B cell (primary cell): ENCODE results near the gene GLRA1. TPM values are rescaled to one million over a fixed set of nuclear protein-coding genes. Genes with fewer than 3 reads are reported as not detected.

Experiments used
- ATAC-seq: fragments of 200-7000 bp; cut with Tn5 transposase; one replicate; pipeline ENCODE4 v1.10.0; 2021; ENCODE audit warnings: low read depth, mild to moderate bottlenecking, moderate number of reproducible peaks, moderate library complexity
- CTCF ChIA-PET: fragments of 350-600 bp; sonication (Branson Sonifier 250); formaldehyde crosslinking; loops from one replicate; lab custom pipeline; 2021; ENCODE audit warnings: antibody characterized with exemption, inconsistent platforms; lab: Charles Lee
- POLR2A ChIA-PET: fragments of 350-600 bp; sonication (Branson Sonifier 250); formaldehyde crosslinking; loops from one replicate; lab custom pipeline; 2021; ENCODE audit warnings: antibody characterized with exemption; lab: Charles Lee
- DNase-seq: peaks from one replicate; pipeline ENCODE4 v3.0.0; 2013
- H2AFZ ChIP-seq: 2 replicates; pipeline ENCODE4 v1.6.1; 2012; ENCODE audit warnings: mild to moderate bottlenecking, low read depth, low read length; ENCODE audit not compliant: insufficient read depth, poor library complexity, severe bottlenecking
- H3K27ac ChIP-seq, 2 donors: 1 replicate in 1 of 2; 2 replicates in 1 of 2; pipeline ENCODE4 v1.5.1; 2012 to 2013; ENCODE audit warnings: low read length in 2 of 2, mild to moderate bottlenecking in 2 of 2, moderate library complexity in 1 of 2
- H3K27me3 ChIP-seq, 4 experiments: fragments of 200-600 bp in 1 of 4; sonication (generic) in 1 of 4; replicated peaks in 1 of 4; 1 replicate in 2 of 4; 2 replicates in 2 of 4; pipeline versions ENCODE4 v1.6.1 to v1.7.0; 2013 to 2016; ENCODE audit warnings: low read length in 3 of 4, mild to moderate bottlenecking in 2 of 4, mixed read lengths in 1 of 4, moderate library complexity in 1 of 4; ENCODE audit not compliant: insufficient read depth in 4 of 4, control insufficient read depth in 3 of 4; ENCODE audit errors: control extremely low read depth in 1 of 4
- H3K36me3 ChIP-seq, 2 experiments: replicated peaks in 1 of 2; 1 replicate in 1 of 2; 2 replicates in 1 of 2; pipeline versions ENCODE4 v1.6.1 to v1.7.1; 2013; ENCODE audit warnings: low read length in 1 of 2; ENCODE audit not compliant: insufficient read depth in 2 of 2, control insufficient read depth in 1 of 2; ENCODE audit errors: control extremely low read depth in 1 of 2, extremely low read depth in 1 of 2
- H3K4me1 ChIP-seq, 2 donors: fragments of 200-600 bp in 1 of 2; sonication (generic) in 1 of 2; 1 replicate in 1 of 2; 2 replicates in 1 of 2; pipeline versions ENCODE4 v1.5.1 to v1.6.1; 2013 to 2017; ENCODE audit warnings: low read length in 2 of 2; ENCODE audit not compliant: control insufficient read depth in 2 of 2, insufficient read depth in 2 of 2
- H3K4me2 ChIP-seq: replicated peaks from 2 replicates; pipeline ENCODE3; 2012; ENCODE audit warnings: mild to moderate bottlenecking, low read depth, low read length; ENCODE audit not compliant: poor library complexity, severe bottlenecking
- H3K4me3 ChIP-seq, 5 experiments: fragments of 200-600 bp in 1 of 5; sonication (generic) in 1 of 5; 1 replicate in 3 of 5; 2 replicates in 2 of 5; pipeline versions ENCODE4 v1.5.1 to v1.7.0; 2011 to 2016; ENCODE audit warnings: low read length in 4 of 5, mild to moderate bottlenecking in 4 of 5, low read depth in 2 of 5, control low read depth in 1 of 5, moderate library complexity in 1 of 5; ENCODE audit not compliant: insufficient read depth in 1 of 5; ENCODE audit errors: control extremely low read depth in 1 of 5, extremely low read depth in 1 of 5
- H3K79me2 ChIP-seq: fragments of 200-600 bp; sonication (generic); one replicate; pipeline ENCODE4 v1.6.0; 2016; ENCODE audit warnings: low read length; ENCODE audit not compliant: control insufficient read depth, insufficient read depth
- H3K9ac ChIP-seq: fragments of 200-600 bp; sonication (generic); 2 replicates; pipeline ENCODE4 v1.6.1; 2017; ENCODE audit warnings: mild to moderate bottlenecking, low read length, moderate library complexity
- H3K9me3 ChIP-seq, 3 donors: one replicate each; pipeline versions ENCODE4 v1.6.1 to v1.7.1; 2013; ENCODE audit warnings: low read length in 2 of 3; ENCODE audit not compliant: control insufficient read depth in 2 of 3, insufficient read depth in 1 of 3; ENCODE audit errors: control extremely low read depth in 1 of 3
- H4K20me1 ChIP-seq: 2 replicates; pipeline ENCODE4 v1.6.0; 2012; ENCODE audit warnings: mild to moderate bottlenecking, low read length; ENCODE audit not compliant: insufficient read depth, control insufficient read depth, poor library complexity, severe bottlenecking
- H3K27ac Mint-ChIP-seq: one replicate; pipeline ENCODE4 v1.8.0; 2021; ENCODE audit warnings: mixed read lengths
- H3K27me3 Mint-ChIP-seq: one replicate; pipeline ENCODE4 v1.8.0; 2021; ENCODE audit warnings: mixed read lengths
- H3K4me1 Mint-ChIP-seq: one replicate; pipeline ENCODE4 v1.8.0; 2021; ENCODE audit warnings: mixed read lengths
- H3K4me3 Mint-ChIP-seq: one replicate; pipeline ENCODE4 v1.8.0; 2021; ENCODE audit warnings: mixed read lengths
- H3K9me3 Mint-ChIP-seq: one replicate; pipeline ENCODE4 v1.8.0; 2022; ENCODE audit warnings: mixed read lengths; ENCODE audit not compliant: insufficient read depth
- EZH2 ChIP-seq: IDR thresholded peaks from 2 replicates; pipeline ENCODE4 v1.6.1; 2012; ENCODE audit warnings: borderline replicate concordance, low read depth, mild to moderate bottlenecking, moderate library complexity, low read length; ENCODE audit not compliant: insufficient read depth, poor library complexity, severe bottlenecking
- whole genome bisulfite sequencing: methylation state at CpG from one replicate; pipeline ENCODE4 v1.1.5; 2013; ENCODE audit warnings: missing lambda C conversion rate; ENCODE audit not compliant: insufficient coverage; 5-methylcytosine and 5-hydroxymethylcytosine counted together
- intact Hi-C: fragments of 100-400 bp; cut with micrococcal nuclease; formaldehyde crosslinking; loops from one replicate; pipeline ENCODE4 v1.10.0; 2022
- polyA plus RNA-seq: library from polyadenylated mRNA; depleted of rRNA; stranded (reverse); fragments of >200 nt; gene quantifications from 2 replicates; pipeline ENCODE4 v1.2.3, GENCODE V29; 2012
- total RNA-seq, 2 donors: library from RNA; stranded (reverse); fragments of 120-200 nt in 1 of 2; gene quantifications; 1 replicate in 1 of 2; 2 replicates in 1 of 2; pipeline versions ENCODE4 v1.2.3 to v1.2.4, GENCODE V29; 2013 to 2022
- TF ChIP-seq, protein P1 (sequence below): fragments of 200-600 bp; IDR thresholded peaks from one replicate; pipeline ENCODE4 v1.8.0; 2022; ENCODE audit warnings: antibody characterized with exemption, mild to moderate bottlenecking

GLRA1 gene
- total and polyA plus RNA-seq, 2 donors (not counting 1 experiment from before 2014, with no cell fraction given): not detected

DNA sequence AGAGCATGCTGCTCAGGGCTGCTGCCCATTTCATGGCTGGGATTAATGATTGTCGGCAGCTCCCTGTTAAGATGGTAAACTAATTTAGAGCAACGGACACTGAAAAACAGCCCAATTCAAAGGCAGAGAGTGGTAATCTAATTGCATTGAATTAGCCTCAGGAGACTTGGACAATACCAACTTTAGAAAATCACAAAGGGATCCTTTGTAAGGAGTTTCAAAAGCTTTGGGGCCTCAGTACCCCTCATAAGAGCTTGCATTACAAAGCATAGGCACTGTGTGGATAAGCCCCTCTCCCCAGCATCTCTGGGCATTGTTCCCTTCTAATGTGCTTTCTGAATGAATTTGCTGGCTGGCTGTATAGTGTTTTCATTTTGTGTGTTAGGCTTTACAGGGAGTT, 6.7 kb downstream of the GLRA1 start:
- Histone ChIP-seq H3K27ac (no peak overlapping the region), H3K4me3 (no peak overlapping the region), H3K9ac (no peak overlapping the region), H3K4me2 (no peak overlapping the region), H3K79me2 (no peaks in the 10 kb centered on the region), H3K9me3 (no peaks in the 10 kb centered on the region), H3K4me1 (no peaks in the 10 kb centered on the region), H3K36me3 (no peaks in the 10 kb centered on the region), H2AFZ (no peak overlapping the region), H3K27me3 (peaks cover 0 to 7% (median 2%) of the 10 kb centered on the region in 4 experiments), H4K20me1 (no peaks in the 10 kb centered on the region)
- ChIA-PET POLR2A (no interaction called here), CTCF (no interaction called here)
- intact Hi-C loops: no loop called here
- TF ChIP-seq EZH2: no peak
- TF ChIP-seq, protein P1, sequence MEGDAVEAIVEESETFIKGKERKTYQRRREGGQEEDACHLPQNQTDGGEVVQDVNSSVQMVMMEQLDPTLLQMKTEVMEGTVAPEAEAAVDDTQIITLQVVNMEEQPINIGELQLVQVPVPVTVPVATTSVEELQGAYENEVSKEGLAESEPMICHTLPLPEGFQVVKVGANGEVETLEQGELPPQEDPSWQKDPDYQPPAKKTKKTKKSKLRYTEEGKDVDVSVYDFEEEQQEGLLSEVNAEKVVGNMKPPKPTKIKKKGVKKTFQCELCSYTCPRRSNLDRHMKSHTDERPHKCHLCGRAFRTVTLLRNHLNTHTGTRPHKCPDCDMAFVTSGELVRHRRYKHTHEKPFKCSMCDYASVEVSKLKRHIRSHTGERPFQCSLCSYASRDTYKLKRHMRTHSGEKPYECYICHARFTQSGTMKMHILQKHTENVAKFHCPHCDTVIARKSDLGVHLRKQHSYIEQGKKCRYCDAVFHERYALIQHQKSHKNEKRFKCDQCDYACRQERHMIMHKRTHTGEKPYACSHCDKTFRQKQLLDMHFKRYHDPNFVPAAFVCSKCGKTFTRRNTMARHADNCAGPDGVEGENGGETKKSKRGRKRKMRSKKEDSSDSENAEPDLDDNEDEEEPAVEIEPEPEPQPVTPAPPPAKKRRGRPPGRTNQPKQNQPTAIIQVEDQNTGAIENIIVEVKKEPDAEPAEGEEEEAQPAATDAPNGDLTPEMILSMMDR: no peak
- no peak overlapping the region for H3K4me3 Mint-ChIP-seq
- H3K27me3 Mint-ChIP-seq: peaks cover 12% of the 10 kb centered on the region
- no peak overlapping the region for H3K27ac Mint-ChIP-seq
- no peaks in the 10 kb centered on the region for H3K4me1 Mint-ChIP-seq
- DNase-seq (no peak), ATAC-seq (no peak)
- H3K9me3 Mint-ChIP-seq: no peaks in the 10 kb centered on the region
- WGBS: 75% methylated on average over 2 of the region's 2 CpGs

DNA sequence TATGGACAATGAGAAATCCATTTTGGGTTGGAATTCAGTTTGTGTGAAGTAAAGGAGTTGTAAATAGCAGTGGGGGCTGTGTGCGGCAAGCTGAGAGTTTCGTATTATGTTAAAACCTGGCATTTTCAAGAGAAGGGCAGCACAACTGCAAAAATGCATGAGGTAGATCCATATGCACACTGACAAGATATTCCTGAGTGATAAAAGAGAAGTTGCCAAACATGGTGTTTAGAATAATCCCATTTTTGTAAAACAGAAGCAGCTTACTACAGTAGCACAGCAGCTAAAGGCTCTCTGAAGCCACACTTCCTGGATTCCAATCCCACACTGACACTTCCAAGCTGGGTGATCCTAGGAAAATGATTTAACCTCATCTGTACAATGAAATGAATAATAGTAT, 11.2 kb downstream of the GLRA1 start:
- WGBS: 100% methylated on average over 2 of the region's 2 CpGs
- H2AFZ ChIP-seq: no peak overlapping the region
- H3K4me1 ChIP-seq: no peaks in the 10 kb centered on the region
- H3K79me2 ChIP-seq: no peaks in the 10 kb centered on the region
- DNase-seq (no peak), ATAC-seq (no peak)
- peaks cover 11% of the 10 kb centered on the region for H3K27me3 Mint-ChIP-seq
- no peak overlapping the region for H3K27ac Mint-ChIP-seq
- no peaks in the 10 kb centered on the region for H3K36me3 ChIP-seq
- no peaks in the 10 kb centered on the region for H4K20me1 ChIP-seq
- intact Hi-C loops: no loop called here
- CTCF ChIA-PET: no interaction called here
- H3K4me2 ChIP-seq: no peak overlapping the region
- no peaks in the 10 kb centered on the region for H3K4me1 Mint-ChIP-seq
- POLR2A ChIA-PET: no interaction called here
- peaks cover 0 to 5% (median 0%) of the 10 kb centered on the region in 4 experiments for H3K27me3 ChIP-seq
- no peak overlapping the region for H3K9ac ChIP-seq
- H3K9me3 Mint-ChIP-seq: no peaks in the 10 kb centered on the region
- TF ChIP-seq EZH2: no peak
- TF ChIP-seq, protein P1: no peak
- no peaks in the 10 kb centered on the region for H3K9me3 ChIP-seq
- H3K4me3 Mint-ChIP-seq: no peak overlapping the region
- H3K4me3 ChIP-seq: no peak overlapping the region
- no peak overlapping the region for H3K27ac ChIP-seq
